Kidney capillary endothelial cell (primary cell): Measurements from ENCODE around the gene ZNF138.
"Not testable (repeated sequence)": the region's sequence is repeated elsewhere in the genome, so short reads cannot be mapped to it uniquely, and the experiment has no call there.

Source experiments
- DNase-seq: peaks from one replicate; pipeline ENCODE4 v3.0.0-alpha.2; 2018; ENCODE audit warnings: low spot score

The ZNF138 gene

DNA sequence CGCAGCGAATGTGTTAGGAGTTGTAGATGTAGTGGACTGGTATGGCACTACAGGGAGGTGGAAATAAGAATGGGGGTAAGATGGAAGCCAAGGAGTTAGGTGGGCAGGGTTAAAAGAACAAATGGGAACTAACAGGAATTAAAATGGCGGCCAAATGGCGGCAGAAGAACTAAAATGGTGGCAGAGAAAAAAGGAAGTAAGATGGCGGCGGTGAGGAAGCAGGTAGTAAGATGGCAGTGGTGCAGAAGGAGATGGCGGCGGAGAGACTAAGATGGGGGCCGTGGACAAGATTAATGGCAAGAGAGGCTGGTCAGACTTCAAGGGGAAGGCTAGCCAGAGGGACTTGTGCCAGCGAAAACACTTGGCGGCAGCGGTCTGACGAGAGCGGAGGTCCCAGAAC lies 44.5 kb downstream of the ZNF138 start:
- no peak for DNase-seq

DNA sequence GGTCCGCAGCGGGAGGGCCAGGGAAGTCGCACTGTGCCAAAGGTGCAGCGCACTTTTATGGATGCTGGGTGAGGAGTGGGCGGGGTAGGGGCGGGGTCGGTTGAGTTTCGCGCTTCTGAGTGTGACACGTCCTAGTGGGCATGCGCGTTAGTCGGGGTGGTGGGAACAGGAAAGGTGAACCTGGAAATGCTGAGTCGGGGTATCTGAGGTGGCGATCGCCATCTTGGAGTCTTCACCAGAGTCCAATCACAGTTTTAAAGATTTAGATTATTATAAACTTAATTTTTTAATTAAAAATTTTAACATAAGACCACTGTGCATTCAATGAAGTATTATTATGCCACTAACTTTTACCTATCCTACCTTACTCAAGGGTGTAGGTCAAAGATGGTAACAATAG lies 45.7 kb downstream of the ZNF138 start:
- DNase-seq, result no peak

DNA sequence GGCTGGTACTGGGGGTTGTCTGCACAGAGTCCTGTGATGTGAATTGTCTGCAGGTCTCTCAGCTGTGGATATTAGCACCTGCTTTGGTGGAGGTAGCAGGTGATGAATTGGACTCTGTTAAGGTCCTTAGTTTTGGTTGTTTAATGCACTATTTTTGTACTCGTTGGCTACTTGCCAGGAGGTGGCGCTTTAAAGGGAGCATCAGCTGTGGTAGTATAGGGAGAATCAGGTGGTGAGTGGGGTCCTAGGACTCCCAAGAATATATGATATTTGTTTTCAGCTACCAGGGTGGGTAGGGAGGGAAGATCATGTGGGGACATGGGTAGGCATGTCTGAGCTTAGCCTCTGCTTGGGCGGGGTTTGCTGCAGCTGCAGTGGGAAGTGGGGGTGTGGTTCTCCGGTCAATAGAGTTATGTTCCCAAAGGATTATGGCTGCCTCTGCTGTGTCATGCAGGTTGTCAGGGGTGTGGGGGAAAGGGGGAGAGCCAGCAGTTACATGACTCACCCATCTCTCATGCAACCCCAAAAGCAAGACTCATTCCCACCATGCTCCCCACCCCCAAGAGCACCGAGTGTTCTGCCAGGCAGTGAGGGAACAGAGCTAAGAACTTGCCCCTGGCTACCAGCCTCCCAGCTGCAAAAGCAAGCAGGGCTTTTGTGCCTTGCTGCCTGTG lies 55.2 kb downstream of the ZNF138 start:
- DNase-seq, result no peak

DNA sequence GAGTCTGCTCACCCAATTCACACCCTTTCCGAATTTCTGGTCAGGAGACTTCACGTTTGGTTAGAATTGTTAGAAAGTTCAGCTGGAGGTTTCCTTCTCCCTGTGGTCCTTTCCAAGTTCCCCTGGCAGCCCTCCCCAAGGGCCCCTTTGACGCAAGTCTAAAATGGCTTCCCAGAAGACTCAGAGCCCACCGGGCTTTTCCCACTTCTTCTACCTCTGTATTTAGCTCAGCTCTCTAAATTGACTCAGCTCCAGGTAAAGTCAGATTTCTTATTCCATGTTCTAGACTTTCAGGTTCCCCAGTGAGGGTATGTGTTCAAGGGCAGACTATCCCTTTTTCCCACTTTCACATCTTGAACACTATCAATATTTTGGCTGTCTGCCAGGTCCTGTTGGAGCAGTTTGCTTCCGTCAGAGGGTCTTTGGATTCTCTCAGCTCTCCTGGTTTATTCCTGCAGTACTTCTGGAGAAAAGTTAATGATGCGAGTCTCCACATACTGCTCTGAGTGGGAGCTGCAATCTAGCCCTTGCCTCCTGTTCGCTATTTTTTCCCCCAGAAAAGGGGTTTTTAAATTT lies 55.8 kb downstream of the ZNF138 start:
- DNase-seq, result no peak

DNA sequence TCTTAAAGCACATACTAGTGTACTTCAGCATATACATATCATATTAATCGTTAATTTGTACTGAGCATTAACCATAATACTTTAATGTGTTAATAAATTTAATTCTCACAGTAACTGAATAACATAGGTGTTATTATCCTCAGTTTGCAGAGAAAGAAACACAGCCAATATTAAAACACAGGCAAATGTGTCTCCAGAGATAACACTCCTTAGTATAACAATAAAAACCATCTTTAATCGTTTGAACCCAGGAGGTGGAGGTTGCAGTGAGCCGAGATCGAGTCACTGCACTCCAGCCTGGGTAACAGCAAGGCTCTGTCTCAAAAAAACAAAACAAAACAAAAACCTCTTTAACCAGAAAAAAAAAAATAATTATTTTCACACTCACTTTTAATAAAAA lies 59.5 kb downstream of the ZNF138 start:
- DNase-seq, result no peak

DNA sequence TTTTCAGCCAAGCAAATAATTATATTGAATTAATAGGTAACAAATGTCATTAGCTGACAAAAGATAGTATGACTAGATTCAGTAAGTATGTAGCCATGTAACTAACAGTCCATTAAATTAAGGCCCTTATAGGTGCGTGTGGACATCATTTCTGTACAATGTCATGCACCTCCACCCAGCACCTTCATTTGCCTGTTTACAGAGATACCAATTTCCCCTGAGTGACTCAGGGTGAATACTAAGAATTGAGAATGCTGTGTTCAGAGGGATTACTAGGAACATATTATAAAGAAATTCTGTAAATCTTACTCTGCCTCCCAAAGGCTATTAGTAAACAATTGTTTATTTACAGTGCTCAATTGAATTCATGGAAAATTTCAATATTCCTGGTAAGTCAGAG lies 60.7 kb downstream of the ZNF138 start:
- DNase-seq, result no peak

DNA sequence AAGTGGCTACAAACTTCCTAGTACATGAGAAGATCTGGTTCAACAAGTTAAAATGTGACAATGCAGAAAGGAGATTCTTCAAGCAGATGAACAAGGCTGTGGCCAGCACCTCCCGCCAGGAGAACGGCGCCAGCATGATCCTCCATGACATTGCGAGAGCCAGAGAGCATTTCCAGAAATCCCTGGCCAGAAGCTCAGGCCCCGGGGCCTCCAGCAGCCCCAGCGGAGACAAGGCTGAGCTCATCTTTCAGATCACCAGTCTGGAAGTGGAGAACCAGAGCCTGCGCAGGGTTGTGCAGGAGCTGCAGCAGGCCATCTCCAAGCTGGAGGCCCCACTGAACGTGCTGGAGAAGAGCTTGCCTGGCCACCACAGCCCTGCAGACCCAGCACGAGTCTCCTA lies 68.8 kb downstream of the ZNF138 start:
- no peak for DNase-seq

DNA sequence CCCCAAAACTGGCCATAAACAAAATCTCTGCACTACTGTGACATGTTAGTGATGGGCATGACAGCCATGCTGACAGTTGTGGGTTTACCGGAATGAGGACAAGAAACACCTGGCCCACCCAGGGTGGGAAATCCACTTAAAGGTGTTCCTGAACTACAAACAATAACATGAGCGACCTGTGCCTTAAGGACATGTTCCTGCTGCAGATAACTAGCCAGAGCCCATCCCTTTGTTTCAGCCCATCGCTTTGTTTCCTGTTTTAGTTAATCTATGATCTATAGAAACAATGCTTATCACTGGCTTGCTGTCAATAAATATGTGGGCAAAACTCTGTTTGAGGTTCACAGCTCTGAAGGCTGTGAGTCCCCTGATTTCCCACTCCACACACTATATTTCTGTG lies 69.3 kb downstream of the ZNF138 start:
- DNase-seq, result not testable (repeated sequence)

DNA sequence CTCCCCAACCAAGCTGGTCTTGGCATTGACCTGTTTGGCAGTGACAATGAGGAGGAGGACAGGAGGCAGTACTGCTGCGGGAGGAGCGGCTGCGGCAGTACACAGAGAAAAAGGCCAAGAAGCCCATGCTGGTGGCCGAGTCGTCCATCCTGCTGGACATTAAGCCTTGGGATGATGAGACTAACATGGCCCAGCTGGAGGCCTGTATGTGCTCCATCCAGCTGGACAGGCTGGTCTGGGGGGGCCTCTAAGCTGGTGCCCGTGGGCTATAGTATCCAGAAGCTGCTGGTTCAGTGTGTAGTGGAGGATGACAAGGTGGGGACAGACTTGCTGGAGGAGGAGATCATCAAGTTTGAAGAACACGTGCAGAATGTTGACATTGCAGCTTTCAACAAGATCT lies 69.7 kb downstream of the ZNF138 start:
- DNase-seq, result no peak

DNA sequence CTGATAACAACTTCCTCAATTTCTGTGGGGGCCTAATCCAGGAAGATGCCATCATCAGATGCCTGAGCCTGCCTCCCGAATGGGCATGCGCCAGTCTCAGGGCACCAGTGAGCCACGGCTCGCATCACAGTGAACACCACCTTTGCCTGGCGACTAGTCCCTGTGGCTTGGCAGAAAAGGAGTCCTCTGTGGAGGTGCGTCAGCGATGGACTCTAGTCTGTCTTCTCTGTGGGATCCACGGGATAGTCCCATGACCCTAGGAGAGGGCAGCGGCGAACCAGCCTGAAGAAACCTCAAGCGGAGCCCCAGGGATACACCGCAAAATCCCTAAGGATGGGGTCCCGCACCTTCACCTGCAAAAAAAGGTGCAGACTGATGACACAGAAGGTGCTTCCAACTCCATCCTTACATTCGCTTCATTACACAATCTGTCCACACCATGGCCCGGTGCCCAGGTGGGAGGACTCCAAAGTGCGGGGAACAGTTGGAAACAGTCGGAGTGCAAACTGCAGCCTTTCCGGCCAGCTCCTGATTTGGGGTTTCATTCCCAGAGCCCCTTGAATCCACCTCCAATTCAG lies 73.7 kb downstream of the ZNF138 start:
- DNase-seq, result no peak

DNA sequence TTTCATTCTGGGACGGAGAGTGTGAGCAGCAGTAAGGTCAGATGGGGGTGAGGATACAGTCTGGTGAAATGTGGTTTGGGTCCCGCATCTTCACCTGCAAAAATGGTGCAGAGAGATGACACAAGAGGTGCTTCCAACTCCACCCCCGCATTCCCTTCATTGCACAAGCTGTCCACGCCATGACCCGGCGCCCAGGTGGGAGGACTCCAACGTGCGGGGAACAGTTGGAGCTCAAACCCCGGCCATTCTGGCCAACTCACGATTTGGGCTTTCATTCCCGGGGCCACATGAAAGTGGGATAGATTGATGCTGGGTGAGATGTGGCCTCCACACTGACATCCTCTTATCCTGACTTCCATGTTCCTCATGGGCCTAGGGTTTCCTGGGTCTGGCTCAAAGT lies 74.3 kb downstream of the ZNF138 start:
- no peak for DNase-seq

DNA sequence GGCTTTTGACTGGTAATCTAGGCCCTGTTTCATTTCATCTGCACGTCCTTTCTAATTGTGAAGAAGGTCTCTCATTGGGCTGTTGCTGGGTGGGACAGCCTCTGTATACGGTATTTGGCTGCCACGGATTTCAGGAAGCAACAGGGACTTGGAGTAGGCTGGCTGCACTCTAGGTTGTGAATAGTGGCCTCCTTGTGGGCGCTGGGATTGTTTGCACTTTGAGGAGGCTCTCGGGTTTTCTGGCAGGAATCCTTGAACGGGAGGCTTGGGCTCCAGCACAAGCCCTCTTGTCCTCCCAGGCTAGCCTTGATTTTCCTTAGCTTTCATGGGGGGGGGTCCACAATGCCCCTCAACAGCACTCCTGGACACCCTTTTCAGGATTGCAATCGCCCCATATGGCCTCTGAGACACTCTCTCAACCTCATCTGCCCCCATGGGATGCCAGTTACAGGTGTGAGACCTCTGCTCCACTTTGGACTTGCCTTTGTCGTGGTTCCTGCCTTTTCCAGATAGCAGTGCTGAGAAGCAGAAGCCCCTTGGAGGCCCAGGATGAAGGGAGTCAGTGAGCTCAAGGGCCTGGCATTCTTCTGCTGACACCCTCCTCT lies 75.0 kb downstream of the ZNF138 start:
- no peak for DNase-seq

DNA sequence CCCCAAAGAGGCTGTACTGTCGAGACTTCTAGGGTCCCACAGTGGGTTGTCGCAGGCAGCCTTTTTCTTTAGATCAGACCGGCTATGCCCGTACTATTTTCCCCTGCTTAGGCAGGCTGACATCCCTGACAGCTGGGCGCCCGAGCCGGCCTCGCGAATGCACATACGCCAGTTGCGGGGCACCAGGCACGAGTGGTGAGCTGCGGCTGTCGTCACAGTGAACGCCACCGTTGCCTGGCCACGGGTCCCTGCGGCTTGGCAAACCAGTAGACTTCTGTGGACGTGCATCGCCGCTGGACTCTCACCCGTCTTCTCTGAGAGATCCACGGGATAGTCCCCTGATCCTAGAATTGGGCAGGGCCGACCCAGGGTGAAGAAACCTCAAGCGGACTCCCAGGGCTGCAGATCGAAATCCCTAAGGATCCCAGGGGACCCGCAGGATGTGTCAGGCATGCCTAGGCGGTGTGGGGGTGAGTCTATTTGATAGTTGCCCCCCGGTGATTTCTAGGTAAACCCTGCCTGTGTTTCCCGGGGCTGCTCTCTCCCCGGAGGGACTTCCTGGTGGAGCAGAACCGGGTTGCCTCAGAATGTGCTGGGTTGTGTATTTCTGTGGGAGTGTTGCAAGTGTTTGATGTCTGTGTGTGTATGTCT lies 75.8 kb downstream of the ZNF138 start:
- DNase-seq, result no peak

DNA sequence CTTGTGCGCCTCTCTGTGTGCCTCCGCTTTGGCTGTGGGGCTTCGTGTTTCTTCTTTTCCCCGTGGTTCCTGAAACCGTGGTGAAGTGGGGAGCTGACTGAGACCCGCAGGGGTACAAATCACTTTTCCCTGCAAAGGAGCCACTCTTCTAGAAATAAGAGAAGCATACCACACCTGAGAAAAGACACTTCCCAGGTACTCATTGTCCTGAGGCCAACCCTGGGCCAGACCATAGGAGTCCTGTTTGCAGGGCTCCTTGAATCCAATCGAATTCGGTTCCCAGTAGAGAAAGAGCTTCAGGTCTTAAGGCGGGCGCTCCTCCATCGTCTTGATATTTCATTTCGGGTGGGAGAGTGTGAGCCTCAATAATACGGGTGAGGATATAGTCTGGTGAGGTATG lies 76.4 kb downstream of the ZNF138 start:
- DNase-seq, result no peak

DNA sequence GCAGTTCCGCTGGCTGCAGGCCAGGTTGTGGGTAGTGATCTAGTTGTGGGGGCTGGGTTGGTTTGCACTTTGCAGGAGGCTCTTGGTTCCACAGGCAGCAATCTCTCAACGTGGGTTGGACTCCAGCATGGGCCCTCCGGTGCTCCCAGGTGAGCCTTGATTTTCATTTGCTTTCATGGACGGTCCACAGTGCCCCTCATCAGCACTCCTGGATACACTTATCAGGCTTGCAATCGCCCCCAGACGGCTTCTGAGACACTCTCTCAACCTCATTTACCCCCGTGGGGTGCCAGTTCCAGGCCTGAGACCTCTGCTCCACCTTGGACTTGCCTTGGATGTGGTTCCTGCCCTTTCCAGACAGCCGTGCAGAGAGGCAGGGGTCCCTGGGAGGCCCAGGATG lies 77.5 kb downstream of the ZNF138 start:
- no peak for DNase-seq

DNA sequence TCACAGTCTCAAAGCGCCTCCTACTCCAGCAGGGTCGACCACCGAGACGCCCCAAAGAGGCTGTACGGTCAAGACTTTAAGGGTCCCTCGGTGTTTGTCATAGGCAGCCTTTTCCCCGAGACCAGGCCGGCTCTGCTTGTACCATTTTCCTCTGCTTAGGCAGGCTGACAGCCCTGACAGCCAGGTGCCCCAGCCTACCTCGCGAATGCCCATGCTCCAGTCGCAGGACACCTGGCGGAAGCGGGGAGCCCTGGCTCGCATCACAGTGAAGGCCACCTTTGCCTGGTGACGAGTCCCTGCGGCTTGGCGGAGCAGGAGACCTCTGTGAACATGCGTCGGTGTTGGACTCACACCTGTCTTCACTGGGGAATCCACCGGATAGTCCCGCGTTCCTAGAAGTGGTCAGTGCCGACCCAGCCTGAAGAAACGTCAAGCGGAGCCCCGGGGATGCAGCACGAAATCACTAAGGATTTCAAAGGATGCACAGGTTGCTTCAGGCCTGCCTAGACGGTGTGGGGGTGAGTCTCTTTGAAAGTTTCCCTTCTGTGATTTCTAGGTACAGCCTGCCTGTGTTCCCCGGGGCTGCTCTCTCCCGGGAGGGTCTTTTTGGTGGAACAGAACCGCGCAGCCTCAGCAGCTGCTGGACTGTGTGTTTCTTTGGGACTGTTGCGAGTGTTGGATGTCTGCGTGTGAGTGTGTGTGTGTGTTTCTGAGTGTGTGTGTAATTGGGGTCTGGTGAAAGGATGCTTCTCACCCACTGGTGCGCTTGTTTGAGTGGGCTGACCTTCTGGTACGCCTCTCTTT lies 78.3 kb downstream of the ZNF138 start:
- no peak for DNase-seq

DNA sequence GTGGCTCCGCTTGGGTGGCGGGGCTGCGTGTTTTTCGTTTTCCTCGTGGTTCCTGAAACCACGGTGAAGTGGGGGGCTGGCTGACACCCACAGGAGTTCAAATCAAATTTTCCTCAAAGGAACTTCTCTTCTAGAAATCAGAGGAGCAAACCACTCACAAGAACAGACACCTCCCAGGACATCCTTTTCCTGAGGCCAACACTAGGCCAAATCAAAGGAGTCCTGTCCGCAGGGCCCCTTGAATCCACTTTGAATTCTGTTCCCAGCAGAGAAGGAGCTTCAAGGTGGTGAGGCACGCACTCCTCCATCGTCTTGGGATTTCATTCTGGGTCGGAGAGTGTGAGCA lies 78.9 kb downstream of the ZNF138 start:
- no peak for DNase-seq

DNA sequence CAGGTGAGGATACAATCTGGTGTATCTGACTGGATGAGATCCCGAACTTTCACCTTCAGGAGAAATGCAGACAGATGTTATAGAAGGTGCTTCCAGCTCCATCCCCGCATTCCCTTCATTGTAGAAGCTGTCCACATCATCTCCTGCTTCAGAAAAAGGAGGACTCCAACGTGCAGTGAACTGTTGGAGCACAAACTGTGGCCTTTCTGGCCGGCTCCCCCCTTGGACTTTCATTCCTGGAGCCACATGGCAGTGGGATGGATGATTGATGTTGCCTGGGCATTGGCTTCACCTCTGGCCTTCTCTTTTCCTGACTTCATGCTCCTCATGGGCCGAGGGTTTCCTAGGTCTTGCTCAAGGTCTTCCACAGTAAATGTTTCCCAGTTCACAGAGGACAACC lies 79.3 kb downstream of the ZNF138 start:
- DNase-seq, result no peak

DNA sequence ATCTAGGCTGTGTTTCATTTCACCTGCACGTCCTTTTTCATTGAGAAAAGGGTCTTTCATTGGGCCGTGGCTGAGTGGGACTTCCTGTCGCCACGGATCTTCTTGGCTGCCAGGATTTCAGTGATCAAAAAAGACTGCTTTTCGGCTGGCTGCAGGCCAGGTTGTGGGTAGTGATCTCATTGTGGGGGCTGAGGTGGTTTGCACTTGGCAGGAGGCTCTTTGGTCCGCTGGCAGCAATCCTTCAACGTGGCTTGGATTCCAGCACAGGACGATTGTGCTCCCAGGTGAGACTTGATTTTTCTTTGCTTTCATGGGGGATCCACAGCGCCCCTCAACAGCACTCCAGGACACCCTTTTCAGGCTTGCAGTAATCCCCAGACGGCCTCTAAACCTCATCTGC lies 79.9 kb downstream of the ZNF138 start:
- DNase-seq, result no peak

DNA sequence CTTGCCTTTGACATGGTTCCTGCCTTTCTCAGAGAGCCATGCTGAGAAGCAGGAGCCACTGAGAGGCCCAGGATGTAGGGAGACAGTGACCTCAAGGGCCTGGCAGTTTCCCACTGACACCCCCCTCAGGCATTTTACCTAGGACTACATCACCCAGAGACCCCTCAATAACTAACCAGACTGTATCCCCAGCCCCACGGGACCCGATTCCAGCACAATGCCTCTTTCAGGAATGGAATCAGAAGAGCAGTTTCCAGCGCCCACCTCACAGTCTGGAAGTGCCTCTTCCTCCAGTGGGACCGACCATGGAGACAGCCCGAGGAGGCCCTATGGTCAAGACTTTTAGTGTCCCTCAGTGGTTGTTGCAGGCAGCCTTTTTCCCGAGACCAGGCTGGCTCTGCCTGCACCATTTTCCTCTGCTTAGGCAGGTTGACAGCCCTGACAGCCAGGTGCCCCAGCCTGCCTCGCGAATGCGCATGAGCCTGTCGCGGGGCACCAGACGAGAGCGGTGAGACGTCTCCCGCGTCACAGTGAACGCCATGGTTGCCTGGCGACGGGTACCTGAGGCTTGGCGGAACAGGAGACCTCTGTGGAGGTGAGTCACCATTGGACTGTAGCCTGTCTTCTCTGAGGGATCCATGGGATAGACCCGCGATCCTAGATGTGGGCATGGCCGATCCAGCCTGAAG lies 80.5 kb downstream of the ZNF138 start:
- DNase-seq, result no peak

DNA sequence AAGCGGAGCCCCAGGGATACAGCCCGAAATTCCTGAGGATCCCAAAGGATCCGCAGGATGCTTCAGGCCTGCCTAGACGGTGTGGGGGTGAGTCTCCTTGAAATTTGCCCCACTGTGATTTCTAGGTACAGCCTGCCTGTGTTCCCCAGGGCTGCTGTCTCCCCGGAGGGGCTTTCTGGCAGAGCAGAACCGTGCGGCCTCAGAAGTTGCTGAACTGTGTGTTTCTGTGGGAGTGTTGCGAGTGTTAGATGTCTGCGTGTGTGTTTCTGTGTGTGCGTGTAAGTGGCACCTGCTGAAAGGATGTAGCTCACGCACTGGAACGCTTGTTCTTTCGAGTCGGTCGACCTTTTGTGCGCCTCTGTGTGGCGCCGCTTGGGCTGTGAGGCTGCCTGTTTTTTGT lies 81.0 kb downstream of the ZNF138 start:
- DNase-seq, result no peak
